GM23248 (cell line): Measurements from ENCODE around the gene KCNA5.

Source experiments
- EZH2 ChIP-seq: fragments of 200-600 bp; sonication (generic); IDR thresholded peaks from 2 replicates; pipeline ENCODE4 v1.6.1; 2018; ENCODE audit warnings: antibody characterized with exemption, mild to moderate bottlenecking; ENCODE audit not compliant: insufficient read depth, poor library complexity, severe bottlenecking
- EZH2phosphoT487 ChIP-seq: fragments of 200-600 bp; sonication (generic); IDR thresholded peaks from 2 replicates; pipeline ENCODE4 v1.6.1; 2018; ENCODE audit warnings: antibody characterized with exemption, moderate library complexity, mild to moderate bottlenecking, low read depth; ENCODE audit not compliant: insufficient read depth

- TF ChIP-seq EZH2 (no peak), EZH2phosphoT487 (no peak)
Observed at GRCh38 chr12:5034603-5035002, 9.1 kb upstream of the KCNA5 start.
